GM18873 (cell line): ENCODE results near the gene COL20A1.

Experiments used
- ATAC-seq: cut with Tn5 transposase; IDR thresholded peaks from one replicate; pipeline ENCODE4 v1.9.1; 2021; ENCODE audit warnings: mild to moderate bottlenecking, moderate library complexity, moderate number of reproducible peaks; ENCODE audit not compliant: unreplicated experiment, low FRiP score

COL20A1 gene

GRCh38 chr20:63357921-63358905, 65.2 kb downstream of the COL20A1 start:
- ATAC-seq: no peak

DNA sequence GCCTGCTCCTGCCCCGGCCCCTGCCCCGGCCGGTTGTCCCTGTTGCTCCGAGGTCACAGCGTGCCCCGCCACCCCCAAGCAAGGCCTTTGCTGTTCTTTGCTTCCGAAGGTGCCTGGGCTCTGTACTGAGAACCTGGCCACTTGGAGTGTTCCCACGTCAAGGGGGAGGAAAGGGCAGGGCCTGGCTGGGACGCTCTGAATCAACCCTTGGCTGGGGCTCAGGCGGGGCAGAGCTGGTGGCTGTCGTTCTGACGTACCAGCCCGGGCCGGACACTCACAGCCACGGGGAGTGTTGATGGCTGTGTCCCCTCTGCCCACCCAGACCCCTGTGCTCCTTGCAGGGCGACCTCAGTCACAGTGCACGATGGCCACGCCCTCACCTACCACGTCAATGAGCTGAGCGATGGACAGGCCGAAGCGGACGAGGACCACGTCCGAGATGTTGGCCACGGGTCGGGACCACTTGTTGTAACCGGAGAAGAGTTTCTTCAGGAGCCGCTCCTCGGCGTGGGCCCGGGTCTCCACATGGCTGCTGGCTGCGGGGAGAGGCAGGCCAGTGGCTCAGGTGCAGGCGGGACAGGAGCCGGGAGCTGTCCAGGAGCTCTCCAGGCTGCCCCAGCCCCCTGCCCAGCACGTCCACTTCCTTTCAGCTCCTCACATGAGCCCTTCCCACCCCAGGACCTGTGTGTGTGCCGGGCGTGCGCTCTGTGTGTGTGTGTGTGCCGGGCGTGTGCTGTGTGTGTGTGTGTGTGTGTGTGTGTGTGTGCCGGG, 66.4 kb downstream of the COL20A1 start:
- ATAC-seq: no peak

- ATAC-seq: no peak
Measured at GRCh38 chr20:63359937-63360849, 67.2 kb downstream of the COL20A1 start.

GRCh38 chr20:63360850-63361518, 68.0 kb downstream of the COL20A1 start, which contains the start of gene CHRNA4:
CHRNA4 (minus strand) TSS chr20:63361349; CDS start chr20:63361165, 184 bp downstream.
- ATAC-seq: no peak

- no peak for ATAC-seq
Measured at GRCh38 chr20:63361519-63362435, 68.8 kb downstream of the COL20A1 start.

- ATAC-seq: no peak
Measured at GRCh38 chr20:63362436-63363009, 69.5 kb downstream of the COL20A1 start.

DNA sequence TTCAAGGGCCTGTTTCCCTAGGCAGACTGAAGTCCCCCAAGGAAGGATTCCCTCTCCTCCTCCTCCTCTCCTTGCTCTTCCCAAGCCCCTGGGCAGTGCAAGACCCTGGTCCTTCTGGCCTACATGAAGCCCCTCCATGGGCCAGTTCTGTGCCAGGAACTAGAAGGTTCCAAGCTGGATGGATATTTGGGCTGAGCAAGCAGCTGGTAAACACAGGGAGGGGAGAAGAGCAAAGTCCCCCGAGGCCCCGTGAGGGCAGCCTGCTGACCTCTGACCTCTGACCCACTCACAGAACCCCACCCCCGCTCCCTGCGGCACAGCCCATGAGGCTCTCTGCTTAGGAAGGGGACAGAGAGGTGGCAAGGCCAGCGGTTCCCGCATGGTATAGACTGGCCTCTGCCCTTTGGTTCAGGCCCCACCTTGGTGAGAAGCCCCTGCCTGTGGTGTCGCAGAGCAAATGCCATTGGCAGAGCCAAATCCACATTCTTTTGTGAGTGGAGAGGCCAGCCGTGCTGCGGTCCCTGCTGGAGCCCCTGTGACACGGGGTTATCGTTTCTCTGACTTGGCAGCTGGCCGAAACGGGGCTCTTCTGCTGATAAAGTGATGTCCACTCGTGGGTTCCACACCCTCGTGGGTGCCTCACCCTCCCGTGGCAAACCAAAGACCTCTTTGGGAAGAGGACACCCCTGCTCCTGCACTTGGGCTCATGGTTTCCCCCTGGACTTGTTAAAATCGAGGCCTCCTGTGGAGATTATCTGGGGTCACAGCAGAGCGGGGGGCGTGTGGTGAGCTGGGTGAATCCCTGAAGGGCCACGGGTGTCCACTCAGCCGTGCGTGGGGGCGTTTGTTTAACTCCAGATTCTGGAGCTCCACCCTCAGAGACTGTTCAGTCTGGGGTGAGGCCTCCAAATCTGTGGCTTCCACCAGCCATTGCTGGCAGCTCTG, 70.3 kb downstream of the COL20A1 start:
- no peak for ATAC-seq

GRCh38 chr20:63363981-63364561, 71.1 kb downstream of the COL20A1 start:
- ATAC-seq: no peak

DNA sequence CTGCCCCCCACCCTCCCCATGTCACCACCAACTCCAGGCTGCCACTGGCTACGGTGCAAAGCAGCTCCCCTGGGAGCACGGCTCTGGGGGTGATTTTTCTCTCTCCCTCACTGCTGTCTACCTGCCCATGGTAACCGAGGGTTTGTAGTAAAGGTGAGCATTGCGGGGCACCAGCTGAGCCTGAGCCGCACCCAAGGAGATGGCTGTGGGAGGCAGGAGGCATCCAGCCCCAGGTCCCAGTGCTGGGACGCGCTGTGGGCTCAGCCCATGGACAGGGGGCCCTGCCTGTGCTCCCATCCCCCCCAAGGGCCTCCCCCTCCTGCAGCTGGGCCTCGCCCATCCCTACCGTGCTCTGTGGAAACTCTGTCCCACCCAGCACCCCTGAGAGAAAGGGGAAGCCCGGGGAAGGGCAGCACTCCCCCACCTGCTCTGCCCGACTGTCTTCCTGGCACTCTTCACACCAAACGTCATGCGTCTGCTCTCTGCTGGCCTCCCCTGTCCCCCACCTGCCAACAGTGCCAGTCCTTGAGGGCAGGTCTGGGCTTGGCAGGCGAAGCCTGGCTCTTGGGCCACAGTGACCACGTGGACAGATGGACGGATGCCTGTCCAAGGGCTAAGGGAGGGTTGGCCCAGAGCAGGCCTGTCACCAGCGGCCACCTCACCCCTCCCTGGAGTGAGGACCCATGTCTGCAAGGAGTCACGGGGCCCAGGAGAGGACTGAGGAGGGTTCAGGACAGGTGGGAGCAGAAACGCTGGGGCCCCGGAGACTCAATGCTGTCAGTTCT, 72.0 kb downstream of the COL20A1 start:
- no peak for ATAC-seq

- ATAC-seq: no peak
Measured at GRCh38 chr20:63365601-63366389, 72.8 kb downstream of the COL20A1 start.

DNA sequence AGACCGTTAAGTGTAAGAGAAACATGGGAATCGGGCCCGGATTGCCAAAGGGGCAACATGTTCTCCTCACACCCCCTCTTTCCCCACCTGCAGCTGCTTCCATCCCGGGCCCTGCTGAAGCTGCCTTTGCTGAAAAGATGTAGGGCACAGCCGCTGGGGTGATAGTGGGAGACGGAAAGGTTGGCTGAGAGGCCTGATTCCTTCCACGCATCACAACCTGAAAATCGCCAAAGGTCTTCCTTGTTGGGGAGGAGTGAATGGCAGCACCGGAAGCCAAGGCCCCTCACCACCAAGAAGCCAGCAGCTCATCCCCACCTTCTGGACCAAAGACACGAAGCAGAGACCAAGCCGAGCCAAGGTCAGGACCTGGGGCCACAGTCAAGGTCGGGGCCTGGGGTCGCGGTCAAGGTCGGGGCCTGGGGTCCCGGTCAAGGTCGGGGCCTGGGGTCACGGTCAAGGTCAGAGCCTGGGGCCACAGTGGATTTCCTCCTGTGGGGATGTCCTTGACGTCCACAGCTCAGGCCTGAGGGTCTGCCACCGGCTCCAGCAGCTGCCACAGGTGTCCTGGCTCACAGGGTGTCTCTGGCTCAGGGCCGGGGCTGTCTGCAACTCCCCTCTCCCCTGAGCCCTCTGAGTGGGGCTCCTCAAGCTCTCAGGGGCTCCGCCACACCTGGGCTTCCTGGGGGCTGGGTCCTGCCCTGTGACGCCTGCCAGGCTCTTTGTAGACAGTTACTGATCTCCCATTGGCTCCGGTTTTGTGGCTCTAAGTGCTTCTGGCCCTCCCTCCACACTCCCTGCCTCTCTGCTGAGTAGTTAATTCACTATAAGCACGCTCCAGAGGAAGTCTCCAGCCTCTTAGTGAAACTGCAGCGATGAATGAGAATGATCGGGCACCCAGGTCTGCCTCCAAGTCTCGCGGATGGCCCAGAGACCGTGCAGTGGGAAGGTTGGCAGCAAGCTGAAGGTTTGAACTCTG, 73.7 kb downstream of the COL20A1 start:
- ATAC-seq: no peak

- no peak for ATAC-seq
Measured at GRCh38 chr20:63367446-63368055, 74.6 kb downstream of the COL20A1 start.

DNA sequence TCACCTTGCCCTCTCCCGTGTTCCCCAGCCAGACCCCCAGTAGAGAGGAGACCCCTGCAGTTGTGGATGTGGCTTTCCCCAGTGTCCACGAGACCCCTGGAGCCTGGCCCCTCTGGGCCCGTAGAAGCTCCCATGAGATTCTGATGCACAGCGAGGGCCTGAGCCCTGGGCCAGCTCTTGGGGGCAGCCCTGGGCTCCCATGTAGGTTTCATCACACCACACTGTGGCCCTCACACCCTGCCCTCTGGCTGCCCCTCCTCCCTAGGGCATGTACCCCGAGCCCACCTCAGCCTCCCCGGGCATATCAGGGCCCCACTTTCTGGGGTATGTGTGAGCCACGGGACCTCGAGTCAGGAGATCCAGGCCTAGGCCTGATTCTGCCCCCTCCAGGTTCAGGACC, 75.2 kb downstream of the COL20A1 start:
- no peak for ATAC-seq

DNA sequence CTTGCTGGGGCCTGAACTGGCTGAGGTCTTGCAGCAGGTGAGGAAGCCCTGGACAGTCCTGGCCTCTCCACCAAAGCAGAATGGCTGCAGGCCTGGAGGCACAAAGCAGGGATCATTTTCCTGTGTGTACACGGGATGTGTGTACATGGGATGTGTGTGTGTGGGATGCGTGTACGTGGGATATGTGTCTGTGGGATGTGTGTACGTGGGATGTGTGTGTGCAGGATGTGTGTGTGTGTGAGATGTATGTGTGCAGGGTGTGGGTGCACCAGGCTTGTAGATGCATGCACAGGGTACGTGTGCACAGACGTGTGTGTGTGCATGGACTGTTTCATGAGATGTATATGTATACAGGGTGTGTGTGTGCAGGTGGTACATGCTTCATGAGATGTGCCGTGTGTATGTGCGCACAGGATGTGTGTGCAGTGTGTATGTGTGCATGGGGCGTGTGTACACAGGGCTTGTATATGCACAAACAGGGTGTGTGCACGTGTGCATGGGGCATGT, 76.1 kb downstream of the COL20A1 start:
- ATAC-seq: no peak
